Neural cell (in vitro differentiated cells): ENCODE data around the gene ADAM23.

Source experiments
- CTCF ChIP-seq: fragments of 450-650 bp; IDR thresholded peaks from 2 replicates; pipeline ENCODE4 v1.5.1; 2014; ENCODE audit warnings: antibody characterized with exemption, mild to moderate bottlenecking, moderate library complexity; ENCODE audit not compliant: poor library complexity, severe bottlenecking
- EP300 ChIP-seq: fragments of 450-650 bp; conservative IDR thresholded peaks from 2 replicates; pipeline ENCODE4 v1.6.1; 2014; ENCODE audit warnings: antibody characterized with exemption, mild to moderate bottlenecking, moderate library complexity; ENCODE audit not compliant: poor library complexity, severe bottlenecking
- EZH2 ChIP-seq: fragments of 200-600, 300-800 bp; shearing (Covaris generic), sonication (generic); IDR thresholded peaks from 2 replicates; pipeline ENCODE4 v1.6.1; 2014; ENCODE audit warnings: antibody characterized with exemption, low read length, borderline replicate concordance, mild to moderate bottlenecking; ENCODE audit not compliant: insufficient read depth, poor library complexity, severe bottlenecking
- MXI1 ChIP-seq: fragments of 450-650 bp; conservative IDR thresholded peaks from 2 replicates; pipeline ENCODE4 v1.6.1; 2014; ENCODE audit warnings: antibody characterized with exemption, mild to moderate bottlenecking; ENCODE audit not compliant: poor library complexity, severe bottlenecking
- POLR2AphosphoS5 ChIP-seq: IDR thresholded peaks from 2 replicates; pipeline ENCODE4 v1.6.1; 2012
- REST ChIP-seq: IDR thresholded peaks from 2 replicates; pipeline ENCODE4 v1.6.1; 2012; ENCODE audit warnings: borderline replicate concordance
- TAF1 ChIP-seq: IDR thresholded peaks from 2 replicates; pipeline ENCODE4 v1.6.1; 2012; ENCODE audit warnings: low read depth

DNA sequence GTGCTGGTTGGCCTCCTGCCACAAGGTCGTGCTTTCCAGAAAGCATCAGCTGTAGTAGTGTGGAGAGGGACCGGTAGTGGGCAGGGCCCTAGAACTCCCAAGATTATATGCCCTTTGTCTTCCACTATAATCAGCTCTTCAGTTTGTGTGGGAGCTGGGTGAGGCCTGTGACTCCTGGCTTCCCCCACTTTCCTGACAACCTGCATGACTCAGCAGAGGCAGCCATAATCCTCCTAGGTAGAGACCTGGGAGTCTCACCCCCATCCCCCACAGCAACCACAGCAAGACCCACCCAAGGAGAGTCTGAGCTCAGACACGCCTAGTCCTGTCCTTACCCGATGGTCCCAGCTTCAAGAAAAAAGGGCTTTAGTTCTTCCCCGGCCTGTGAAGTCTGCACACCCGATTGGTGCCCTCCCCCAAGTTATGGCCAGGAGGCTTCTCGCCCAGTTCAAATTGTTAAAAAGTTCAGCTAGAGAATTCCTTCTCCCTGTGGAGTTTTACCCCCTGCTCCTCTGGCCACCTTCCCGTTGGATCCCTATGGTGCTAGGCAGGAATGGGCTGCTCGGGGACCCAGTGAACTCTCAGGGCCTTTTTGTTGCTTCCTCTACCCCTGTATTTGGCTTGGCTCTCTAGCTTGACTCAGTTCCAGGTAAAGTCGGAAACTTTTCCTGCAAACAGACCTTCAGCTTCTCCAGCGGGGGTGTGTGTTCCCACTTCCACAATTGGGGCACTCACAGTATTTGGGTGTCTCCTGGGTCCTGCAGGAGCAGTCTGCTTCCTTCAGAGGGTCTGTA lies 141.2 kb downstream of the ADAM23 start:
- no peak for TF ChIP-seq CTCF
- no peak for TF ChIP-seq REST
- TF ChIP-seq EZH2, result no peak
- no peak for TF ChIP-seq POLR2AphosphoS5
- TF ChIP-seq MXI1, result no peak
- no peak for TF ChIP-seq EP300
- TF ChIP-seq TAF1, result no peak
